A673 (cell line): Measurements from ENCODE around the gene EMP1. TPM values are rescaled to one million over a fixed set of nuclear protein-coding genes. Genes with fewer than 3 reads are reported as not detected.

Experiments
- BruUV-seq: library from RNA; stranded (reverse); fragments of 400-500 nt; replicated peaks from 2 replicates; lab custom pipeline; 2021; lab: Mats Ljungman, UMichigan
- CTCF ChIA-PET: fragments of 300-600 bp; sonication (Branson Sonifier 250); formaldehyde crosslinking; loops from one replicate; lab custom pipeline; 2022; ENCODE audit warnings: antibody characterized with exemption; lab: Charles Lee
- POLR2A ChIA-PET: fragments of 300-600 bp; sonication (Branson Sonifier 250); formaldehyde crosslinking; loops from one replicate; lab custom pipeline; 2022; ENCODE audit warnings: antibody characterized with exemption; ENCODE audit not compliant: low non-redundant PET; lab: Charles Lee
- DNase-seq: peaks from one replicate; pipeline ENCODE4 v3.0.0-alpha.2; 2015; ENCODE audit warnings: low spot score
- H3K27ac ChIP-seq: fragments of 200-600 bp; sonication (generic); 2 replicates; pipeline ENCODE4 v1.5.1; 2016; ENCODE audit warnings: mixed run types, low read depth, mild to moderate bottlenecking, mixed read lengths, antibody characterized with exemption, low read length; ENCODE audit not compliant: poor library complexity, severe bottlenecking
- H3K27me3 ChIP-seq: fragments of 200-600 bp; sonication (generic); replicated peaks from 2 replicates; pipeline ENCODE4 v1.6.1; 2017; ENCODE audit warnings: mixed run types, low read depth, mild to moderate bottlenecking, mixed read lengths, antibody characterized with exemption, low read length; ENCODE audit not compliant: insufficient read depth, poor library complexity
- H3K36me3 ChIP-seq: fragments of 200-600 bp; sonication (generic); 2 replicates; pipeline ENCODE4 v1.6.1; 2016; ENCODE audit warnings: mixed run types, mild to moderate bottlenecking, mixed read lengths, antibody characterized with exemption, low read length; ENCODE audit not compliant: insufficient read depth, poor library complexity, severe bottlenecking
- H3K4me1 ChIP-seq: fragments of 200-600 bp; sonication (generic); 2 replicates; pipeline ENCODE4 v1.6.1; 2017; ENCODE audit warnings: mixed run types, mild to moderate bottlenecking, mixed read lengths, antibody characterized with exemption, low read length; ENCODE audit not compliant: insufficient read depth, poor library complexity, severe bottlenecking
- H3K4me3 ChIP-seq: fragments of 200-600 bp; sonication (generic); 2 replicates; pipeline ENCODE4 v1.5.1; 2016; ENCODE audit warnings: low read depth, mixed run types, mild to moderate bottlenecking, mixed read lengths, low read length; ENCODE audit not compliant: poor library complexity, severe bottlenecking
- H3K9me3 ChIP-seq: fragments of 200-600 bp; sonication (generic); 2 replicates; pipeline ENCODE4 v1.6.1; 2016; ENCODE audit warnings: mixed run types, low read depth, mild to moderate bottlenecking, mixed read lengths, antibody characterized with exemption, low read length; ENCODE audit not compliant: poor library complexity, severe bottlenecking
- CTCF ChIP-seq: fragments of 300-800, 200-600 bp; sonication (generic); conservative IDR thresholded peaks from 2 replicates; pipeline ENCODE4 v1.5.1; 2017; ENCODE audit warnings: low read depth, mild to moderate bottlenecking, antibody characterized with exemption, low read length, moderate library complexity, mixed read lengths
- EZH2 ChIP-seq: fragments of 200-600 bp; sonication (generic); IDR thresholded peaks from 2 replicates; pipeline ENCODE4 v1.6.1; 2017; ENCODE audit warnings: borderline replicate concordance, low read depth, mild to moderate bottlenecking, mixed read lengths, antibody characterized with exemption, low read length; ENCODE audit not compliant: poor library complexity, severe bottlenecking
- intact Hi-C: fragments of 100-400 bp; cut with micrococcal nuclease; formaldehyde crosslinking; loops from one replicate; pipeline ENCODE4 v1.10.0; 2022; ENCODE audit not compliant: unreplicated experiment
- total RNA-seq: library from RNA; stranded (reverse); gene quantifications from 2 replicates; pipeline ENCODE4 v1.2.3, GENCODE V29; 2021

Gene EMP1
- total RNA-seq, 1 experiment from 2014 or later: 66.5 TPM

- CTCF ChIA-PET: no interaction called here
- Histone ChIP-seq H3K36me3 (no peaks in the 10 kb centered on the region), H3K4me1 (no peaks in the 10 kb centered on the region), H3K27ac (no peak overlapping the region), H3K4me3 (no peak overlapping the region), H3K9me3 (no peaks in the 10 kb centered on the region), H3K27me3 (no peaks in the 10 kb centered on the region)
- BruUV-seq: no TSS peak
- POLR2A ChIA-PET: no interaction called here
- TF ChIP-seq CTCF (no peak), EZH2 (no peak)
- intact Hi-C loops: no loop called here
- no peak for DNase-seq
Observed at GRCh38 chr12:13242936-13243335, 46.4 kb downstream of the EMP1 start.

- Histone ChIP-seq H3K27ac (no peak overlapping the region), H3K4me3 (no peak overlapping the region), H3K36me3 (no peaks in the 10 kb centered on the region), H3K4me1 (no peaks in the 10 kb centered on the region), H3K9me3 (no peaks in the 10 kb centered on the region), H3K27me3 (no peaks in the 10 kb centered on the region)
- DNase-seq: no peak
- ChIA-PET POLR2A (no interaction called here), CTCF (no interaction called here)
- no TSS peak for BruUV-seq
- intact Hi-C loops: no loop called here
- no peak for TF ChIP-seq CTCF
- no peak for TF ChIP-seq EZH2
Observed at GRCh38 chr12:13243516-13244070, 47.1 kb downstream of the EMP1 start.

- CTCF ChIA-PET: interaction anchor here (0.7 to 0.9 kb wide), 2 partner anchors 8 to 11 kb away, joined by 3 read pairs; no protein-coding TSS in a partner anchor
- POLR2A ChIA-PET: no interaction called here
- no peak overlapping the region for H3K4me3 ChIP-seq
- H3K9me3 ChIP-seq: no peaks in the 10 kb centered on the region
- no peaks in the 10 kb centered on the region for H3K4me1 ChIP-seq
- BruUV-seq: no TSS peak
- no peak for DNase-seq
- H3K27ac ChIP-seq: no peak overlapping the region
- no peaks in the 10 kb centered on the region for H3K36me3 ChIP-seq
- no peak for TF ChIP-seq EZH2
- no peak for TF ChIP-seq CTCF
- intact Hi-C loops: no loop called here
- H3K27me3 ChIP-seq: no peaks in the 10 kb centered on the region
Observed at GRCh38 chr12:13247596-13247995, 51.1 kb downstream of the EMP1 start.
